ENCODE data around the gene ANAPC7.

- TF ChIP-seq, protein P1, sequence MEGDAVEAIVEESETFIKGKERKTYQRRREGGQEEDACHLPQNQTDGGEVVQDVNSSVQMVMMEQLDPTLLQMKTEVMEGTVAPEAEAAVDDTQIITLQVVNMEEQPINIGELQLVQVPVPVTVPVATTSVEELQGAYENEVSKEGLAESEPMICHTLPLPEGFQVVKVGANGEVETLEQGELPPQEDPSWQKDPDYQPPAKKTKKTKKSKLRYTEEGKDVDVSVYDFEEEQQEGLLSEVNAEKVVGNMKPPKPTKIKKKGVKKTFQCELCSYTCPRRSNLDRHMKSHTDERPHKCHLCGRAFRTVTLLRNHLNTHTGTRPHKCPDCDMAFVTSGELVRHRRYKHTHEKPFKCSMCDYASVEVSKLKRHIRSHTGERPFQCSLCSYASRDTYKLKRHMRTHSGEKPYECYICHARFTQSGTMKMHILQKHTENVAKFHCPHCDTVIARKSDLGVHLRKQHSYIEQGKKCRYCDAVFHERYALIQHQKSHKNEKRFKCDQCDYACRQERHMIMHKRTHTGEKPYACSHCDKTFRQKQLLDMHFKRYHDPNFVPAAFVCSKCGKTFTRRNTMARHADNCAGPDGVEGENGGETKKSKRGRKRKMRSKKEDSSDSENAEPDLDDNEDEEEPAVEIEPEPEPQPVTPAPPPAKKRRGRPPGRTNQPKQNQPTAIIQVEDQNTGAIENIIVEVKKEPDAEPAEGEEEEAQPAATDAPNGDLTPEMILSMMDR (IDR thresholded peaks at IDR 0.05) = no peak
- no peak for TF ChIP-seq ZFX (IDR thresholded peaks at IDR 0.05; ENCODE audit: borderline replicate concordance)
Observed at GRCh38 chr12:110349096-110349495, 54.4 kb downstream of the ANAPC7 start.
